ENCODE results near the gene SLC39A10.
"Not testable (repeated sequence)": the region's sequence is repeated elsewhere in the genome, so short reads cannot be mapped to it uniquely, and the experiment has no call there.

SLC39A10 gene

GRCh38 chr2:195645413-195645812 is 11.6 kb upstream of the SLC39A10 start:
- DNase-seq: no peak

GRCh38 chr2:195646424-195646823 is 10.6 kb upstream of the SLC39A10 start:
- DNase-seq: no peak

GRCh38 chr2:195647302-195647701 is 9.7 kb upstream of the SLC39A10 start:
- DNase-seq: no peak

GRCh38 chr2:195648370-195648769 is 8.7 kb upstream of the SLC39A10 start:
- DNase-seq: not testable (repeated sequence)

- no peak for DNase-seq
Observed at GRCh38 chr2:195648787-195649186, 8.2 kb upstream of the SLC39A10 start.

- DNase-seq: no peak
Observed at GRCh38 chr2:195649629-195650190, 7.3 kb upstream of the SLC39A10 start.

GRCh38 chr2:195651046-195651445 is 6.0 kb upstream of the SLC39A10 start:
- no peak for DNase-seq

GRCh38 chr2:195652911-195653310 is 4.1 kb upstream of the SLC39A10 start:
- no peak for DNase-seq

GRCh38 chr2:195656161-195656858 is 716 bp upstream of the SLC39A10 start:
- DNase-seq: no peak

- peak; percentile 8 for DNase-seq
Observed at GRCh38 chr2:195657634-195658540, 861 bp downstream of the SLC39A10 start.

- DNase-seq: peak; percentile 33
Observed at GRCh38 chr2:195658541-195658890, 1.5 kb downstream of the SLC39A10 start.

GRCh38 chr2:195659114-195659513 is 2.1 kb downstream of the SLC39A10 start:
- no peak for DNase-seq

- peak; percentile 42 for DNase-seq
Observed at GRCh38 chr2:195659982-195660890, 3.2 kb downstream of the SLC39A10 start.

GRCh38 chr2:195662138-195662537 is 5.1 kb downstream of the SLC39A10 start:
- DNase-seq: no peak

- no peak for DNase-seq
Observed at GRCh38 chr2:195663007-195663406, 6.0 kb downstream of the SLC39A10 start.

- no peak for DNase-seq
Observed at GRCh38 chr2:195664528-195664927, 7.5 kb downstream of the SLC39A10 start.

- DNase-seq: not testable (repeated sequence)
Observed at GRCh38 chr2:195665153-195665552, 8.1 kb downstream of the SLC39A10 start.

- no peak for DNase-seq
Observed at GRCh38 chr2:195666113-195666712, 9.2 kb downstream of the SLC39A10 start.

- DNase-seq: no peak
Observed at GRCh38 chr2:195667974-195668373, 10.9 kb downstream of the SLC39A10 start.

- no peak for DNase-seq
Observed at GRCh38 chr2:195670191-195670590, 13.2 kb downstream of the SLC39A10 start.

- no peak for DNase-seq
Observed at GRCh38 chr2:195671563-195671962, 14.5 kb downstream of the SLC39A10 start.

- DNase-seq: no peak
Observed at GRCh38 chr2:195672674-195673073, 15.6 kb downstream of the SLC39A10 start.

Measured in NCI-H774 (cell line).